PC-9 (cell line): ENCODE results near the gene MYO18B.

Source experiments
- EZH2 ChIP-seq: fragments of 200-600 bp; sonication (generic); IDR thresholded peaks from 2 replicates; pipeline ENCODE4 v1.8.0; 2017; ENCODE audit warnings: antibody characterized with exemption, low read depth
- TF ChIP-seq, protein P1 (sequence below): fragments of 200-600 bp; sonication (generic); conservative IDR thresholded peaks from 2 replicates; pipeline ENCODE4 v1.6.1; 2017; ENCODE audit warnings: mixed run types, antibody characterized with exemption, mild to moderate bottlenecking, moderate library complexity

DNA sequence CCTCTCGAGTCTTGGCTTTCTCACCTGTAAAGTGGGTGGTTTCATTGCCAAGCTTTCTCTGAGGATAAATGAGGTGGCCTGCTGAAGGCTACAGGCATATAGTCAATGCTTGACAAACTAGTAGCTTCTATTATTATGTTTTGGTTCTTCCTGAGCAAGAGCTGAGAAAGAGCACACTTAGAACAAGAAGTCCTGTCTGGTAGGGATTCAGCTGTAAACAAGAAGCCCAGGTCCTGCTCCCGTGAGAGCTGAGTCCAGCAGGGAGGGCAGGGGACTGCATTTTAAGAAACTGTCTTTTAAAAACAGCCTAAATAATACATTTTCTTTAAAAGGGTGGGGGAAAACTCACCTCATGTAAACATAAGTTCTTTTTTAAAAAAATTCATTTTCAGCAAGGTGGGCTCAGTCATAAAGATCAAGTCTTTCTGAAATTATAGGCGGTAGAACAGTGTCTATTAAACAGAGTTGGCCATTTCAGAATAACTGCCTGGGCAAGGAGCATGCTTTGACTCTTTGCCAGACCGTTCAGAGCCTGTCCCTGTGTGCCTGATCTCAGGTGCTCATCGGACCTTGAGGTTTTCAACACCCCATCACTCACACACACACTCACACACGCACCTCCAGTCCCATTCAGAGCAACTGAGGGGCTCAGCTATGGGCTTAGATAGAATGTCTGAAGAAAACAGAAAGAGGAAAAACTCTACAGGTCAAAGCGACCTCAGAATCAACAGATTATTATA lies 29.2 kb upstream of the MYO18B start:
- TF ChIP-seq, protein P1, sequence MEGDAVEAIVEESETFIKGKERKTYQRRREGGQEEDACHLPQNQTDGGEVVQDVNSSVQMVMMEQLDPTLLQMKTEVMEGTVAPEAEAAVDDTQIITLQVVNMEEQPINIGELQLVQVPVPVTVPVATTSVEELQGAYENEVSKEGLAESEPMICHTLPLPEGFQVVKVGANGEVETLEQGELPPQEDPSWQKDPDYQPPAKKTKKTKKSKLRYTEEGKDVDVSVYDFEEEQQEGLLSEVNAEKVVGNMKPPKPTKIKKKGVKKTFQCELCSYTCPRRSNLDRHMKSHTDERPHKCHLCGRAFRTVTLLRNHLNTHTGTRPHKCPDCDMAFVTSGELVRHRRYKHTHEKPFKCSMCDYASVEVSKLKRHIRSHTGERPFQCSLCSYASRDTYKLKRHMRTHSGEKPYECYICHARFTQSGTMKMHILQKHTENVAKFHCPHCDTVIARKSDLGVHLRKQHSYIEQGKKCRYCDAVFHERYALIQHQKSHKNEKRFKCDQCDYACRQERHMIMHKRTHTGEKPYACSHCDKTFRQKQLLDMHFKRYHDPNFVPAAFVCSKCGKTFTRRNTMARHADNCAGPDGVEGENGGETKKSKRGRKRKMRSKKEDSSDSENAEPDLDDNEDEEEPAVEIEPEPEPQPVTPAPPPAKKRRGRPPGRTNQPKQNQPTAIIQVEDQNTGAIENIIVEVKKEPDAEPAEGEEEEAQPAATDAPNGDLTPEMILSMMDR: no peak
- no peak for TF ChIP-seq EZH2
